HG03045 (cell line): ENCODE data around the gene ORC6.
"Not testable (repeated sequence)": the region's sequence is repeated elsewhere in the genome, so short reads cannot be mapped to it uniquely, and the experiment has no call there.

Experiments used
- ATAC-seq: cut with Tn5 transposase; IDR thresholded peaks from one replicate; pipeline ENCODE4 v1.9.1; 2021; ENCODE audit warnings: mild to moderate bottlenecking, moderate library complexity; ENCODE audit not compliant: unreplicated experiment

Gene ORC6

GRCh38 chr16:46689365-46690280 is at the start of gene ORC6:
TSS of gene ORC6 (plus strand) at chr16:46689659. CDS start at chr16:46689706, 47 bp downstream.
- peak; percentile 79 for ATAC-seq

GRCh38 chr16:46648656-46649055 is 40.8 kb upstream of the ORC6 start:
- no peak for ATAC-seq

- ATAC-seq = no peak
Measured at GRCh38 chr16:46649588-46650253, 39.7 kb upstream of the ORC6 start.

- no peak for ATAC-seq
Measured at GRCh38 chr16:46650254-46650623, 39.2 kb upstream of the ORC6 start.

- ATAC-seq = no peak
Measured at GRCh38 chr16:46651305-46651704, 38.2 kb upstream of the ORC6 start.

- peak; percentile 93 for ATAC-seq
Measured at GRCh38 chr16:46658925-46659324, 30.5 kb upstream of the ORC6 start.

- no peak for ATAC-seq
Measured at GRCh38 chr16:46662123-46662522, 27.3 kb upstream of the ORC6 start.

- ATAC-seq = peak; percentile 70
Measured at GRCh38 chr16:46673320-46674013, 16.0 kb upstream of the ORC6 start.

- not testable (repeated sequence) for ATAC-seq
Measured at GRCh38 chr16:46677943-46678342, 11.5 kb upstream of the ORC6 start.

- ATAC-seq = not testable (repeated sequence)
Measured at GRCh38 chr16:46681867-46682266, 7.6 kb upstream of the ORC6 start.

- no peak for ATAC-seq
Measured at GRCh38 chr16:46686815-46687473, 2.5 kb upstream of the ORC6 start.

GRCh38 chr16:46687486-46687885 is 2.0 kb upstream of the ORC6 start:
- no peak for ATAC-seq

- ATAC-seq = no peak
Measured at GRCh38 chr16:46688101-46688653, 1.3 kb upstream of the ORC6 start.

GRCh38 chr16:46688654-46689364 is 650 bp upstream of the ORC6 start, which contains the start of gene VPS35:
TSS of gene VPS35 (minus strand) at chr16:46689178. CDS start at chr16:46689133, 45 bp downstream.
- ATAC-seq = peak; percentile 86

GRCh38 chr16:46690281-46691178 is 1.1 kb downstream of the ORC6 start:
- ATAC-seq = no peak

- ATAC-seq = no peak
Measured at GRCh38 chr16:46691726-46692125, 2.3 kb downstream of the ORC6 start.

- no peak for ATAC-seq
Measured at GRCh38 chr16:46693598-46693997, 4.1 kb downstream of the ORC6 start.

GRCh38 chr16:46695937-46696336 is 6.5 kb downstream of the ORC6 start:
- no peak for ATAC-seq

GRCh38 chr16:46696957-46697356 is 7.5 kb downstream of the ORC6 start:
- no peak for ATAC-seq
